ENCODE results near the gene PSMF1.

DNA sequence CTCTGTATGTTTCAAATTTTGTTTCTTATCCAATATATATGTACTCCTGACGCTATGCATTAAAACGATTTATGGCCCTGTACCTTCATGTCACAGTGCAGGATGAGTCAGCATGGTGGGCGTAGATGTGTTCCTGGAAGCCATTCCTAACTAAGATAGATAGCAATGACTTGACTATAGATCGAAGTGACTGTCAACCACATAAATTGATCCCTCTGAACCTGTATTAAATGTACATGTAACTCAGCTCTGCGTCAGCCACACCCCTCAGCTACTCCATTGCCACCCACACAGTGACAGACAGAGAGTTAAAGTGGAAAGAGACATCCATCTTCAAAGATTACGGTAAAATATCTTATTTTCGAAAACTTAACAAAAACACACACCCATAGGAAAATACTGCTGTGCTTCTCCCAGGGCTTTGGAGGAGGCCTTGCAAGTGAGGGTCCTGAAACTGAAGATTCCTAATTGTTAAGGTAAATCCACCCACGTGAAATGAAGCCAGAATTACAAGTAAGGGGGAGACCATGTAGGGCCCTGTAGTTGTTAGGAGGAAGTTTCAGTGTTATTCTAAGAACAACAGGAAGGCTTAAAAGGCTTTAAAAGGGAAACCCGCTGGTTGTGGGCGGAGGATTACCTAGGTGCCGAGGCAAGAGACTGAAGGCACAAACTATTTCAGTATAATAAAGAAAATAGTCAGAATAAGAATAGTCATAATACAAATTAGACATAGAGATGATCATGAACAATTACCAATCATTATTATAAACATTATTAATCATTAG, 97.2 kb downstream of the PSMF1 start:
- TF ChIP-seq EZH2 (IDR thresholded peaks at IDR 0.05) (no peak), EZH2phosphoT487 (IDR thresholded peaks at IDR 0.05) (no peak)
- TF ChIP-seq, protein P1, sequence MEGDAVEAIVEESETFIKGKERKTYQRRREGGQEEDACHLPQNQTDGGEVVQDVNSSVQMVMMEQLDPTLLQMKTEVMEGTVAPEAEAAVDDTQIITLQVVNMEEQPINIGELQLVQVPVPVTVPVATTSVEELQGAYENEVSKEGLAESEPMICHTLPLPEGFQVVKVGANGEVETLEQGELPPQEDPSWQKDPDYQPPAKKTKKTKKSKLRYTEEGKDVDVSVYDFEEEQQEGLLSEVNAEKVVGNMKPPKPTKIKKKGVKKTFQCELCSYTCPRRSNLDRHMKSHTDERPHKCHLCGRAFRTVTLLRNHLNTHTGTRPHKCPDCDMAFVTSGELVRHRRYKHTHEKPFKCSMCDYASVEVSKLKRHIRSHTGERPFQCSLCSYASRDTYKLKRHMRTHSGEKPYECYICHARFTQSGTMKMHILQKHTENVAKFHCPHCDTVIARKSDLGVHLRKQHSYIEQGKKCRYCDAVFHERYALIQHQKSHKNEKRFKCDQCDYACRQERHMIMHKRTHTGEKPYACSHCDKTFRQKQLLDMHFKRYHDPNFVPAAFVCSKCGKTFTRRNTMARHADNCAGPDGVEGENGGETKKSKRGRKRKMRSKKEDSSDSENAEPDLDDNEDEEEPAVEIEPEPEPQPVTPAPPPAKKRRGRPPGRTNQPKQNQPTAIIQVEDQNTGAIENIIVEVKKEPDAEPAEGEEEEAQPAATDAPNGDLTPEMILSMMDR (IDR thresholded peaks at IDR 0.05), result no peak
